Measurements from ENCODE around the gene FAM120AOS. TPM values are rescaled to one million over a fixed set of nuclear protein-coding genes. Genes with fewer than 3 reads are reported as not detected.
A peak's percentile ranks its signal among the peaks of the same experiment; 100 is the strongest.

FAM120AOS gene
- polyA plus RNA-seq, 2 of the 4 experiments (the other 2 are of a cell fraction): 37.1 to 85.3 TPM

- no peak for TF ChIP-seq MAFK (IDR thresholded peaks at IDR 0.05; ENCODE audit: partially characterized antibody)
- TF ChIP-seq MYC (IDR thresholded peaks at IDR 0.05; ENCODE audit: borderline replicate concordance, low read length): no peak
- no peak for TF ChIP-seq ESRRA (IDR thresholded peaks at IDR 0.05; ENCODE audit: borderline replicate concordance, low read length)
- no peak for TF ChIP-seq HES2 (IDR thresholded peaks at IDR 0.05)
- no peak for TF ChIP-seq PHF8 (IDR thresholded peaks at IDR 0.05; ENCODE audit: borderline replicate concordance, low read depth)
- Histone ChIP-seq H3K9me3 (no peaks in the 10 kb centered on the region), H3K4me1 (peaks cover 62% of the 10 kb centered on the region), H3K4me3 (no peak overlapping the region), H3K4me2 (peak overlapping the region; percentile 81; the same call in 2 of the 3 replicates), H3K27ac (no peak overlapping the region)
- FAIRE-seq (no peak), ATAC-seq (no peak), DNase-seq (ENCODE audit: low read depth in 1 of 2, low spot score in 1 of 2) (no peak)
- ChIA-PET POLR2A (no interaction called here), CTCF (interaction anchor here (1.1 to 1.9 kb wide), 2 partner anchors 8 to 110 kb away, joined by 3 to 11 read pairs; no protein-coding TSS in a partner anchor)
- 93% methylated on average over 1 of the region's 1 CpG for WGBS (ENCODE audit: missing lambda C conversion rate)
These were observed 2.6 kb upstream of the FAM120AOS start for GRCh38 chr9:93456022-93456421.

- FAIRE-seq: no peak
These were observed 703 bp downstream of the FAM120AOS start for GRCh38 chr9:93452710-93453046.

GRCh38 chr9:93451849-93452709 is 1.3 kb downstream of the FAM120AOS start:
- ChIA-PET POLR2A (interaction anchor here (0.6 to 1.0 kb wide), 2 partner anchors 114 to 318 kb away, joined by 3 to 8 read pairs; partner anchors contain the start of gene NINJ1), CTCF (interaction anchor here (0.6 to 1.9 kb wide), 4 partner anchors 30 to 114 kb away, joined by 3 to 8 read pairs (median 4); no protein-coding TSS in a partner anchor)
- no peak for FAIRE-seq

More at GRCh38 chr9:93452710-93453046, 703 bp downstream of the FAM120AOS start:
- Histone ChIP-seq H3K4me1 (peaks cover 43% of the 10 kb centered on the region), H3K9me3 (no peaks in the 10 kb centered on the region), H3K4me3 (peak overlapping the region; percentile 77), H3K4me2 (peak overlapping the region; percentile 81), H3K27ac (peak overlapping the region; percentile 89 to 98)
- ChIA-PET POLR2A (no interaction called here), CTCF (interaction anchor here (1.6 to 2.2 kb wide), 3 partner anchors 11 to 114 kb away, joined by 4 to 11 read pairs (median 8); no protein-coding TSS in a partner anchor)
- under 1% methylated on average over 10 of the region's 10 CpGs for WGBS (ENCODE audit: missing lambda C conversion rate)
- TF ChIP-seq MAX (IDR thresholded peaks at IDR 0.05): no peak
- TF ChIP-seq CBX2 (IDR thresholded peaks at IDR 0.05; ENCODE audit: borderline replicate concordance, low read depth): no peak
- no peak for TF ChIP-seq KDM5A (IDR thresholded peaks at IDR 0.05)
- TF ChIP-seq HEYL (CRISPR knock-in tag; IDR thresholded peaks at IDR 0.05): no peak
- ATAC-seq (peak in 1 of 2 experiments; percentile 23; a peak in 3 of 6 replicates), DNase-seq (ENCODE audit: low read depth in 1 of 2, low spot score in 1 of 2) (no peak)

More at GRCh38 chr9:93451849-93452709, 1.3 kb downstream of the FAM120AOS start:
- TF ChIP-seq E2F6 (IDR thresholded peaks at IDR 0.05; ENCODE audit: borderline replicate concordance, low read depth) (peak; percentile 22; the same call in 1 of the 2 replicates), PHF8 (IDR thresholded peaks at IDR 0.05; ENCODE audit: borderline replicate concordance, low read depth) (peak; percentile 50; the same call in 1 of the 2 replicates), MAX (IDR thresholded peaks at IDR 0.05) (peak; percentile 79; the same call in 1 of the 2 replicates), EP300 (IDR thresholded peaks at IDR 0.05) (no peak)
- Histone ChIP-seq H3K4me1 (peaks cover 43% of the 10 kb centered on the region), H3K4me3 (peak overlapping the region; percentile 77), H3K9me3 (no peaks in the 10 kb centered on the region), H3K4me2 (peak overlapping the region; percentile 81), H3K27ac (peak overlapping the region; percentile 89 to 98)
- peak; percentile 35 to 61 for ATAC-seq
- DNase-seq (ENCODE audit: low read depth in 1 of 2, low spot score in 1 of 2): peak in 1 of 2 experiments; percentile 62
- WGBS (ENCODE audit: missing lambda C conversion rate): 0% methylated on average over 8 of the region's 92 CpGs
